ENCODE data around the gene ZNF281. TPM values are rescaled to one million over a fixed set of nuclear protein-coding genes. Genes with fewer than 3 reads are reported as not detected.
A peak's percentile ranks its signal among the peaks of the same experiment; 100 is the strongest.
"Not testable (repeated sequence)": the region's sequence is repeated elsewhere in the genome, so short reads cannot be mapped to it uniquely, and the experiment has no call there.

ZNF281 gene
- total RNA-seq, 1 experiment from 2014 or later: 20.0 TPM

GRCh38 chr1:200414657-200415056, 4.8 kb upstream of the ZNF281 start:
- H3K27ac ChIP-seq: no peak overlapping the region
- no peak for DNase-seq

DNA sequence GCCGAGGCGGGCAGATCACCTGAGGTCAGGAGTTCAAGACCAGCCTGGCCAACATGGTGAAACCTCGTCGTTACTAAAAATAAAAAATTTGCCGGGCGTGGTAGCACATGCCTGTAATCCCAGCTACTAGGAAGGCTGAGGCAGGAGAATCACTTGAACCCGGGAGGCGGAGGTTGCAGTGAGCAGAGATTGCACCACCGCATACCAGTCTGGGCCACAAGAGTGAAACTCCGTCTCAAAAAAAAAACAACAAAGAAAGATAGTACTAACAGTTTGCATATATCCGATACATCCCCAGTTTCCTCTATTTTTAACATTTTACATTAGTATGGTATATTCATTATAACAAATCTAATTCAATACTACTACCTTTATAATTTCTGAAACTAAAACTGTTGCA, 3.9 kb upstream of the ZNF281 start:
- H3K36me3 ChIP-seq; H3K9me3 ChIP-seq (replicated peaks); H3K4me3 ChIP-seq; DNase-seq; H3K27me3 ChIP-seq; H3K27ac ChIP-seq; H3K4me1 ChIP-seq: not testable (repeated sequence)

More at GRCh38 chr1:200414657-200415056, 4.8 kb upstream of the ZNF281 start:
- no peaks in the 10 kb centered on the region for H3K9me3 ChIP-seq (replicated peaks)
- H3K27me3 ChIP-seq: no peaks in the 10 kb centered on the region
- H3K4me1 ChIP-seq: peaks cover 9% of the 10 kb centered on the region
- H3K36me3 ChIP-seq: no peaks in the 10 kb centered on the region
- H3K4me3 ChIP-seq: no peak overlapping the region

DNA sequence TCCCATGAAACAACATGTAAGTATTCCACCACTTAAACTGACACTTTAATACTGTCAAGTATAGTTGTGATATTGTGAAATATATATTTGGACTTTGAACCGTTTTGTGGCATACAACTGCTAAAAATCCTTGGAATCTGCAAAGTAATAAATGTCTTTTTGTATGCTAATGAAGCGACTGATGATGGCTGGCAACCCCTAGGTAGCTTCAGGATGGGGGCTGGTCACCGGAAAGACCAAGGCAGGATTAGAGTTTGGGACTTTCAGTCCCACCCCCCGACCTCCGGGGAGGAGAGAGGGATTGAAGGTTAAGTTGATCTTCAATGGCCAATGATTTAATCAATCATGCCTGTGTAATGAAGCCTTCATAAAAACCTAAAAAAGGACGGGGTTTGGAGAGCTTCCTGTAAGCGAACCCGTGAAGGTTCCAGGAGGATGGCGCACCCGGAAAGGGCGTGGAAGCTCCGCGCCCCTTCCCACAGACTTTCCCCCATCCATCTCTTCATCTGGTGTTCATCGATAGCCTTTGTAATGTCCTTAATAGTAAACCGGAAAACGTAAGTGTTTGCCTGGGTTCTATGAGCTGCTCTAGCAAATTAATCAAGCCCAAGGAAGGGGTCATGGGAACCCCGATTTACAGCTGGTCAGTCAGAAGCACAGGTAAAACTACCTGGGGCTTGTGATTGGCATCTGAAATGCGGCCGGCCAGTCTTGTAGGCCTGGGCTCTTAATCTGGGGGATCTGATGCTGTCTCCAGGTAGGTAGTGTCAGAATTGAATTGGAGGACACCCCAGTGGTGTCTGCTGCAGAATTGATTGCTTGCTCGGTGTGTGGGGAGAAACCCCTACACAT, 1.8 kb upstream of the ZNF281 start:
- DNase-seq: no peak
- H3K4me3 ChIP-seq: no peak overlapping the region
- H3K27ac ChIP-seq: no peak overlapping the region
- H3K36me3 ChIP-seq: peaks cover 15% of the 10 kb centered on the region
- H3K27me3 ChIP-seq: no peaks in the 10 kb centered on the region
- H3K4me1 ChIP-seq: peaks cover 9% of the 10 kb centered on the region
- H3K9me3 ChIP-seq (replicated peaks): no peaks in the 10 kb centered on the region

DNA sequence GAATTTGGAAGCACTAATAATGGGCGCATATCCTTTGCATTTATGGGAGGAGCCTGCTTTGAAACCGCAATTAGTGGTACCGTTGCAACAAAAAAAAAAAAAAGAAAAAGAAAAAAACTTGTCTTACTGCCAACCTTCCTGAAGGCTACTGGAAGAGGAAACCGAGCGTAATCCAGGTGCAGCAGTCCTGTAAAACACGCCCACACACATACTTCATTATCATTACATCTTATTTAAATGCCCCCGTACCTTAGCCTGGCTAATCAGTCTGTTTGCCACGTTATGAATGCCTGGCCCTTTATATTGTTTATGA, 686 bp upstream of the ZNF281 start:
- Histone ChIP-seq H3K27ac (peak overlapping the region; percentile 66; the same call in 1 of the 2 replicates), H3K4me3 (peak overlapping the region; percentile 93)

GRCh38 chr1:200409203-200409760, 554 bp downstream of the ZNF281 start:
- Histone ChIP-seq H3K9me3 (replicated peaks) (no peaks in the 10 kb centered on the region), H3K4me3 (peak overlapping the region; percentile 93), H3K27ac (peak overlapping the region; percentile 66), H3K4me1 (no peaks in the 10 kb centered on the region), H3K27me3 (no peaks in the 10 kb centered on the region), H3K36me3 (peaks cover 27% of the 10 kb centered on the region)
- peak; percentile 4 to 5 for DNase-seq

More for the DNA sequence above, 686 bp upstream of the ZNF281 start:
- Histone ChIP-seq H3K9me3 (replicated peaks) (no peaks in the 10 kb centered on the region), H3K27me3 (no peaks in the 10 kb centered on the region), H3K36me3 (peaks cover 20% of the 10 kb centered on the region), H3K4me1 (peaks cover 1% of the 10 kb centered on the region; the same call in 1 of the 2 replicates)
- DNase-seq: no peak

DNA sequence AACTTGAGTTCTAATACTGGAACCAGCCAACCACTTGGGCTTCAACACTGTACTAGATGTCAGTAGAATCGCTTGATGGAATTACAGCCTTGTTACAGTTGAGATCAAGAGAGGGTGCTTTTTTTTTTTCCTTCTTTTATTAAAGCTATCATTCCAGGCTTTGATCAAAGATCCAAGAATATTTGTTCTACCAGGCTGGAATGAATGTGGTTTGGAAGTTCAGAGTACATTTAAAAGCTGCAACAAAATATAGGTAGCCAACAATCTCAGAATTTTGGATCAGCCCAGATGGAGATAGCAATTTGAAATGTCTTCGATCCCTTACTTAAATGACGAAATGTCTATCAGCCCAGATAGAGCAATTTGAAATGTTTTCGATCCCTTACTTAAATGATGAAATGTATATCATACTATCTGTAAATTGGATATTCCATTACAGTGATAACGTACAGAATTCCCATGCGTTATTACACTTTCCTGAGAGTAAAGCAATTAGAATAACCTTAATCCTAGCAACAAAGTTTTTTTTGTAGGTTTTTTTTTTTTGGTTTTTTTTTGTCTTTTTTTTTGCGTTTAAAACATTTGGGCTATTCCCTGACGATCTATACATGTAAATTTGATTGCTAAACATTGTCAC, 3.6 kb downstream of the ZNF281 start:
- Histone ChIP-seq H3K4me3 (no peak overlapping the region), H3K27ac (no peak overlapping the region), H3K27me3 (no peaks in the 10 kb centered on the region), H3K9me3 (replicated peaks) (no peaks in the 10 kb centered on the region), H3K36me3 (peaks cover 34% of the 10 kb centered on the region), H3K4me1 (no peaks in the 10 kb centered on the region)
- no peak for DNase-seq

DNA sequence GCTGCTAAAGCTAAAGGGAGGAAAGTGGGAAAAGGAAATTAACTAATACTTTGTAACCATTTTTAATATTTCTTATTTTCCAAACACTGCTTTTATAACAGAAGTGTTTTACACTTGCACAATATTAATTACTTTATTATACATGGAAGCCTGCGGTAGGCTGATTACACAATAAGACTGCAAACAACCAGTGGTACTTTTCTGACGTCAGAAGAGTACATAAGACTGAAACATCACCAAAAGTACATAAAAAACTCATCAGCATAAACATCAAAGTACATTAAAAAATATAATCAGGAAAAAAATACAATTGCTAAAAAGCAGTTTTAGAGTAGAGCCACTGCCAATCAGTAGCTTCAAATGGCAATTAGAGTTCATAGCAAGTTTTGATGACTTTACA, 4.6 kb downstream of the ZNF281 start:
- H3K36me3 ChIP-seq: peaks cover 34% of the 10 kb centered on the region
- no peak for DNase-seq
- H3K4me1 ChIP-seq: no peaks in the 10 kb centered on the region
- no peaks in the 10 kb centered on the region for H3K27me3 ChIP-seq
- H3K4me3 ChIP-seq: no peak overlapping the region
- H3K27ac ChIP-seq: no peak overlapping the region
- H3K9me3 ChIP-seq (replicated peaks): no peaks in the 10 kb centered on the region

DNA sequence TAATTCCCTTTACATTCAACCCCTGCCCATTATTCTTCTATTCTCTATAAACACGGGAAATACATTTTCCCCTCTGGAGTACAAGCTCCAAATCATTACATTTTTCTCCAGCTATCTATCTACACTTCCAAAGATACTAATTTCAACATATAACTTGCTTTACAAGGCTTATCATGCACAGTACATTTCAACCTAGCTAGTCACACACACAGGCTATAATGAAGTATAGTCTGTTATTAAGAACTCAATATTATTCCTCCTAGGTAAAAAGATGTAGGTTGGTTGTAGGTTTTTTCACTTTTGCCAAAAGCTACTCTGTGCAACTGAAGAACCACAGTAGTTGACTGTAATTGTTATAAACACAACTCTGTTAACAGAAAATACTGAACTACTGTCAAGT, 8.1 kb downstream of the ZNF281 start:
- peaks cover 20% of the 10 kb centered on the region; the same call in 1 of the 2 replicates for H3K36me3 ChIP-seq
- no peaks in the 10 kb centered on the region for H3K4me1 ChIP-seq
- no peak overlapping the region for H3K27ac ChIP-seq
- H3K9me3 ChIP-seq (replicated peaks): no peaks in the 10 kb centered on the region
- no peaks in the 10 kb centered on the region for H3K27me3 ChIP-seq
- no peak for DNase-seq
- H3K4me3 ChIP-seq: no peak overlapping the region

DNA sequence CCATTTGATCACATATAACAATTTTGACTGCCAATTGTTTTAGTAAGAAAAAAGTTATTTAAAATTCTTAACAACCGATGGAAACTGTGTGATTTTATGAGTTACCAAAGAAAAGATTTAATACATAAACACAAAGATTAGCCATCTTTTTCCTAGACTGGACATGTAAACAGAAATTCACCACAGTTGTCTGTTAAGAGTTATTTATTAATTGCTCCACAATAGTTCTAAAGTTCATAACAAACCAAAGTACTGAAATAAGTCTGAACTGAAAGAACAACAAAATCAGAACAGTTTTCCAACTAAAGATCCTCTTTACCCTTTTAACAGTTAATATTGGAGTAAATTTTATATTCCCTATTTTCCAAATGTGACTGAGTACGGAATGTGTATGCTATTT, 8.6 kb downstream of the ZNF281 start:
- Histone ChIP-seq H3K36me3 (peaks cover 16% of the 10 kb centered on the region; the same call in 1 of the 2 replicates), H3K27ac (no peak overlapping the region), H3K27me3 (no peaks in the 10 kb centered on the region), H3K4me3 (no peak overlapping the region), H3K4me1 (no peaks in the 10 kb centered on the region), H3K9me3 (replicated peaks) (no peaks in the 10 kb centered on the region)
- no peak for DNase-seq

GRCh38 chr1:200400556-200400955, 9.3 kb downstream of the ZNF281 start:
- Histone ChIP-seq H3K27ac (no peak overlapping the region), H3K4me3 (no peak overlapping the region), H3K9me3 (replicated peaks) (no peaks in the 10 kb centered on the region), H3K36me3 (peaks cover 14% of the 10 kb centered on the region; the same call in 1 of the 2 replicates), H3K27me3 (no peaks in the 10 kb centered on the region), H3K4me1 (no peaks in the 10 kb centered on the region)
- DNase-seq: no peak

DNA sequence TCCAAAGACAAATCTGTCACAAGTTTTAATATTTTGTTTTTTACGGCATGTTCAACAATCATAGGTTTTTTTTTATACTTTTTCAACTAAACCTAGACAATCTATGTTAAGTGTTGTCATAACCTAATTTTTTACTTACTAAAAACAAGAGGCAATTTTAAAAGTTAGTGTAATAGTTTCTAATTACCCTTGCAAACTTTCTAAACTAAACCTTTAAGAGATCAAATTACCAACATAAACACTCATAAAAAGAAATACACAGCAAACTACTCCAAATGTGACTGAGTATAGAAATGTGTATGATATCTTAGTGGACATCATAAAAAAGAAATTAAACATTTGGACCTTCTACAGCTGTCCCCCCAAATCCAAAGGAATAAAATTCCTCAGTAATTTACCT, 10.0 kb downstream of the ZNF281 start:
- Histone ChIP-seq H3K4me3 (no peak overlapping the region), H3K27ac (no peak overlapping the region), H3K36me3 (peaks cover 10% of the 10 kb centered on the region; the same call in 1 of the 2 replicates), H3K9me3 (replicated peaks) (no peaks in the 10 kb centered on the region), H3K27me3 (no peaks in the 10 kb centered on the region), H3K4me1 (no peaks in the 10 kb centered on the region)
- no peak for DNase-seq

- no peaks in the 10 kb centered on the region for H3K4me1 ChIP-seq
- H3K36me3 ChIP-seq: 0 out of 2 replicates have a peak, but pooled peaks cover 2% of the 10 kb centered on the region
- DNase-seq: no peak
- no peaks in the 10 kb centered on the region for H3K9me3 ChIP-seq (replicated peaks)
- no peaks in the 10 kb centered on the region for H3K27me3 ChIP-seq
- H3K4me3 ChIP-seq: no peak overlapping the region
- H3K27ac ChIP-seq: no peak overlapping the region
These were observed 11.5 kb downstream of the ZNF281 start for GRCh38 chr1:200398373-200398772.

DNA sequence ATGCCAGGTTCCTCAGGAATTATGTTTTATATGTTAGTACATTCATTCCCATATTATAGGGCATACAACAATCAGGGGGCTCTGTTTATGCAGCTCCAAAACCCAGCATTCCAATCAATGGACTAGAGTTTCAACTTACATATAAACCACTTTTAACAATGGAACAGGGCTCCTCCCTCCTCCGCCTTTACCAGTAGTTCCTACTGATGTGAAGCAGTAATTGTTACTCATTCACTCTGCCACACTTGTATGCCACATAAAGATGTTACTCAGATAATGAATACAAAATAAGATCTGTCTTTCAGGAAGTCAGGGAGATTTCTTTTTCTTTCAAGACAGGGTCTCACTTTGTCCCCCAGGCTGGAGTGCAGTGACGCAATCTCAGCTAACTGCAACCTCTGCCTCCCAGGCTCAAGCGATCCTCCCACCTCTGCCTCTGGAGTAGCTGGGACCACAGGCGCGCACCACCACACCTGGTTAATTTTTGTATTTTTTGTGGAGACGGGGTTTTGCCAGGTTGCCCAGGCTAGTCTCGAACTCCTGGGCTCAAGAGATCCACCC, 17.1 kb downstream of the ZNF281 start:
- no peaks in the 10 kb centered on the region for H3K4me1 ChIP-seq
- DNase-seq: no peak
- H3K36me3 ChIP-seq: no peaks in the 10 kb centered on the region
- no peak overlapping the region for H3K4me3 ChIP-seq
- no peaks in the 10 kb centered on the region for H3K9me3 ChIP-seq (replicated peaks)
- H3K27ac ChIP-seq: no peak overlapping the region
- no peaks in the 10 kb centered on the region for H3K27me3 ChIP-seq

- H3K9me3 ChIP-seq (replicated peaks): no peaks in the 10 kb centered on the region
- H3K36me3 ChIP-seq: no peaks in the 10 kb centered on the region
- no peak overlapping the region for H3K4me3 ChIP-seq
- no peak overlapping the region for H3K27ac ChIP-seq
- no peaks in the 10 kb centered on the region for H3K4me1 ChIP-seq
- H3K27me3 ChIP-seq: no peaks in the 10 kb centered on the region
- DNase-seq: no peak
These were observed 18.1 kb downstream of the ZNF281 start for GRCh38 chr1:200391747-200392146.

GRCh38 chr1:200388791-200389190, 21.0 kb downstream of the ZNF281 start:
- H3K27me3 ChIP-seq: no peaks in the 10 kb centered on the region
- H3K27ac ChIP-seq: no peak overlapping the region
- H3K9me3 ChIP-seq (replicated peaks): no peaks in the 10 kb centered on the region
- no peaks in the 10 kb centered on the region for H3K36me3 ChIP-seq
- H3K4me3 ChIP-seq: no peak overlapping the region
- no peaks in the 10 kb centered on the region for H3K4me1 ChIP-seq
- DNase-seq: no peak

Measured in SJCRH30 (cell line).